Measurements from ENCODE around the gene POLE4. TPM values are rescaled to one million over a fixed set of nuclear protein-coding genes. Genes with fewer than 3 reads are reported as not detected.

The POLE4 gene
- total RNA-seq (2021; ENCODE audit: unreplicated experiment), result 25.6 TPM
- polyA plus RNA-seq (2012), result 19.2 and 20.2 TPM in 2 replicates
- Bru-seq, nascent RNA, result percentile 60 among the genes with signal in this experiment
- percentile 54 among the genes with signal in this experiment for BruChase-seq, experiment 1, labeled RNA remaining after a 6-hour chase
- BruChase-seq, experiment 2, labeled RNA remaining after a 2-hour chase, result percentile 66 among the genes with signal in this experiment
- long read RNA-seq, transcript POLE4-205 (4 exons, 1,248 nt), result major isoform, 6 of 13 reads
- long read RNA-seq, partial matches to known transcripts, result 5 of 13 reads
- long read RNA-seq, other reads (novel, unspliced or antisense), result 1 of 13 reads

GRCh38 chr2:74958274-74959105, at the start of gene POLE4:
POLE4 (plus strand) TSS chr2:74958643; CDS start chr2:74958680, 37 bp downstream.
- POLR2A ChIA-PET, result no interaction called here
- RAD21 ChIA-PET (ENCODE audit: low non-redundant PET in 1 of 2, low total read pairs in 2 of 2, uncharacterized antibody in 2 of 2, unreplicated experiment in 2 of 2), result no interaction called here
- Histone ChIP-seq H4K20me1 (ENCODE audit: insufficient read depth) (no peaks in the 10 kb centered on the region), H3K27me3 (ENCODE audit: insufficient read depth, low read length) (no peaks in the 10 kb centered on the region), H3K9me2 (ENCODE audit: insufficient read depth) (no peaks in the 10 kb centered on the region), H3K4me2 (ENCODE audit: low read length) (peak within 1 kb of the TSS; percentile 72), H2AFZ (ENCODE audit: low read depth, low read length, poor library complexity, severe bottlenecking) (no peak within 1 kb of the TSS), H3K9ac (ENCODE audit: low read length) (peak within 1 kb of the TSS; percentile 56), H3K27ac (ENCODE audit: low read depth, low read length) (peak within 1 kb of the TSS; percentile 64), H3K4me3 (replicated peaks in 1 of 2; ENCODE audit: low read depth in 1 of 2, low read length in 2 of 2) (peak within 1 kb of the TSS; percentile 26 to 45), H3K4me1 (ENCODE audit: control insufficient read depth in 1 of 2, insufficient read depth in 2 of 2, low read length in 2 of 2) (peaks cover 2 to 16% of the 10 kb centered on the region in 2 experiments; a peak in 3 of 4 replicates), H3K36me3 (ENCODE audit: control insufficient read depth in 1 of 2, insufficient read depth in 2 of 2, low read length in 2 of 2) (no peaks in the 10 kb centered on the region), H3K9me3 (ENCODE audit: control insufficient read depth in 1 of 2, insufficient read depth in 1 of 2, low read depth in 1 of 2, low read length in 2 of 2) (no peaks in the 10 kb centered on the region), H3K79me2 (ENCODE audit: insufficient read depth, low read length) (no peaks in the 10 kb centered on the region)
- peak; percentile 31 for TF ChIP-seq POLR2A (IDR thresholded peaks at IDR 0.05; ENCODE audit: borderline replicate concordance, extremely low read depth, insufficient read depth, insufficient read length)
- TF ChIP-seq MAX (IDR thresholded peaks at IDR 0.05), result peak; percentile 87
- TF ChIP-seq CBX3 (IDR thresholded peaks at IDR 0.05; ENCODE audit: low read depth), result peak; percentile 91
- TF ChIP-seq YY1 (IDR thresholded peaks at IDR 0.05; ENCODE audit: extremely low read depth, insufficient replicate concordance, low read depth, low read length), result peak; percentile 82
- TF ChIP-seq CEBPB (IDR thresholded peaks at IDR 0.05; ENCODE audit: low read depth), result no peak
- peak; percentile 28 for TF ChIP-seq ELF1 (IDR thresholded peaks at IDR 0.05; ENCODE audit: borderline replicate concordance, low read depth)
- no peak for TF ChIP-seq TCF7L2 (IDR thresholded peaks at IDR 0.05; ENCODE audit: borderline replicate concordance, extremely low read depth, insufficient read depth, insufficient read length)
- TF ChIP-seq ZFX (IDR thresholded peaks at IDR 0.05), result peak; percentile 63
- peak; percentile 64 for TF ChIP-seq POLR2AphosphoS5 (IDR thresholded peaks at IDR 0.05; ENCODE audit: low read depth, low read length)
- CTCF ChIA-PET, result no interaction called here
- ATAC-seq (peak; percentile 95), DNase-seq (ENCODE audit: low read depth, low spot score) (peak; percentile 43)
- intact Hi-C loops (cut with micrococcal nuclease), result no loop called here
- BruUV-seq (replicated peaks), result no TSS peak
